Fibroblast of skin of left biceps (primary cell): ENCODE data around the gene TNFRSF12A.

Experiments used
- DNase-seq, 2 experiments: peaks; one replicate each; pipeline ENCODE4 v3.0.0-alpha.2; 2013; ENCODE audit warnings: low read depth in 2 of 2

TNFRSF12A gene

GRCh38 chr16:3026609-3027488, 6.7 kb downstream of the TNFRSF12A start:
- DNase-seq = no peak

- no peak for DNase-seq
These were observed 7.3 kb downstream of the TNFRSF12A start for GRCh38 chr16:3027489-3027795.

GRCh38 chr16:3027983-3028715, 8.0 kb downstream of the TNFRSF12A start:
- no peak for DNase-seq

GRCh38 chr16:3028716-3029319, 8.7 kb downstream of the TNFRSF12A start:
- DNase-seq = no peak

GRCh38 chr16:3029491-3030221, 9.5 kb downstream of the TNFRSF12A start:
- DNase-seq = no peak

- DNase-seq = no peak
These were observed 10.3 kb downstream of the TNFRSF12A start for GRCh38 chr16:3030222-3031212.

- DNase-seq = no peak
These were observed 12.5 kb downstream of the TNFRSF12A start for GRCh38 chr16:3032624-3033023.

GRCh38 chr16:3035289-3035971, 15.3 kb downstream of the TNFRSF12A start:
- DNase-seq = no peak

- no peak for DNase-seq
These were observed 16.0 kb downstream of the TNFRSF12A start for GRCh38 chr16:3035972-3036725.

GRCh38 chr16:3036726-3037315, 16.7 kb downstream of the TNFRSF12A start, which contains the start of gene BICDL2:
BICDL2 (minus strand) TSS chr16:3036944; CDS start chr16:3035496, 1,448 bp downstream.
- DNase-seq = no peak

- no peak for DNase-seq
These were observed 18.1 kb downstream of the TNFRSF12A start for GRCh38 chr16:3038256-3038655.

- DNase-seq = no peak
These were observed 18.7 kb downstream of the TNFRSF12A start for GRCh38 chr16:3038896-3039295.

GRCh38 chr16:3042376-3042775, 22.2 kb downstream of the TNFRSF12A start:
- no peak for DNase-seq

- no peak for DNase-seq
These were observed 24.5 kb downstream of the TNFRSF12A start for GRCh38 chr16:3044708-3045107.

GRCh38 chr16:3045758-3046640, 25.8 kb downstream of the TNFRSF12A start, which contains the start of gene MMP25:
MMP25 (plus strand) TSS chr16:3046561; CDS start chr16:3046918, 357 bp downstream.
- DNase-seq = no peak

- no peak for DNase-seq
These were observed 26.6 kb downstream of the TNFRSF12A start for GRCh38 chr16:3046641-3047386.

GRCh38 chr16:3047387-3047720, 27.2 kb downstream of the TNFRSF12A start:
- DNase-seq = no peak
